Astrocyte (in vitro differentiated cells and primary cell): ENCODE results near the gene NCK2.

Experiments
- CTCF ChIP-seq: IDR thresholded peaks from 2 replicates; pipeline ENCODE4 v1.5.1; 2011; ENCODE audit warnings: low read depth, mild to moderate bottlenecking, inconsistent platforms, low read length, moderate library complexity; ENCODE audit not compliant: insufficient read depth
- EZH2 ChIP-seq: IDR thresholded peaks from 2 replicates; pipeline ENCODE4 v1.6.1; 2012; ENCODE audit warnings: mild to moderate bottlenecking, low read length, inconsistent platforms; ENCODE audit not compliant: insufficient read depth

GRCh38 chr2:105840933-105841332 is 96.2 kb downstream of the NCK2 start:
- TF ChIP-seq CTCF (no peak), EZH2 (no peak)
